ENCODE results near the gene GRAMD2B.
"Not testable (repeated sequence)": the region's sequence is repeated elsewhere in the genome, so short reads cannot be mapped to it uniquely, and the experiment has no call there.

GRAMD2B gene

DNA sequence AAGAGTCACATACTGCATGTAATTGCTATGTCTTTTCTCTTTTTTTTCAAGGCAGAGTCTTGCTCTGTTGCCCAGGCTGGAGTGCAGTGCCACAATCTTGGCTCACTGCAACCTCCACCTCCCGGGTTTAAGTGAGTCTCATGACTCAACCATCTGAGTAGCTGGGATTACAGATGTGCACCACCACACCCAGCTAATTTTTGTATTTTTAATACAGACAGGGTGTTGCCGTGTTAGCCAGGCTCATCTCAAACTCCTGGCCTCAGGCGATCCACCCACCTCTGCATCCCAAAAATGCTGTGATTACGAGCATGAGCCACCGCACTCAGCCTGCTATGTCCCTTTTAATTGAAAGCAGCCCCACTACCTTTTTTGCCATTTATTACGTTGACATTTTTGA lies 47.3 kb downstream of the GRAMD2B start:
- H3K4me1 Mint-ChIP-seq (ENCODE audit: low read depth); H3K4me3 Mint-ChIP-seq; H3K27ac Mint-ChIP-seq; H3K27me3 Mint-ChIP-seq; H3K9me3 Mint-ChIP-seq: not testable (repeated sequence)
- H3K36me3 Mint-ChIP-seq (ENCODE audit: low read depth) = peaks cover 34% of the 10 kb centered on the region

DNA sequence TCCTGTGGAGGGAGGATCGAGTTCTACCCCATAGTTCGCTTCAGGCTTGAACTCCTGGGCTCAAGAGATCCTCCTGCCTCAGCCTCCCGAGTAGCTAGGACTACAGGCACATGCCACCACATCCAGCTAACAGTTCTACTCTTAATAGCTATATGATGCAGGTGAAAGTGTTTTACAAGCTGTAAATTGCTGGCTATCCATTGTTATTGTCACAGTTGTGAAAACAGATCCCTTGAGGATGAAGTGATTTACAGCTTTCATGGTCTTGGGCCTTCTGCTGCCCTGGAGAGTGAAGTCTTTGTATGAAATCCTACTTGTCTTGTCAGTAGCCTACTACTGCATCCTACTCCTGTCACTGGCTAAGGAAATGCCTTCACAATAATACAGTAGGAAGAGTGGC lies 48.0 kb downstream of the GRAMD2B start:
- H3K4me1 Mint-ChIP-seq (ENCODE audit: low read depth) = peaks cover 5% of the 10 kb centered on the region
- no peaks in the 10 kb centered on the region for H3K27me3 Mint-ChIP-seq
- H3K9me3 Mint-ChIP-seq = no peaks in the 10 kb centered on the region
- no peak overlapping the region for H3K27ac Mint-ChIP-seq
- no peak overlapping the region for H3K4me3 Mint-ChIP-seq
- peaks cover 33% of the 10 kb centered on the region for H3K36me3 Mint-ChIP-seq (ENCODE audit: low read depth)

DNA sequence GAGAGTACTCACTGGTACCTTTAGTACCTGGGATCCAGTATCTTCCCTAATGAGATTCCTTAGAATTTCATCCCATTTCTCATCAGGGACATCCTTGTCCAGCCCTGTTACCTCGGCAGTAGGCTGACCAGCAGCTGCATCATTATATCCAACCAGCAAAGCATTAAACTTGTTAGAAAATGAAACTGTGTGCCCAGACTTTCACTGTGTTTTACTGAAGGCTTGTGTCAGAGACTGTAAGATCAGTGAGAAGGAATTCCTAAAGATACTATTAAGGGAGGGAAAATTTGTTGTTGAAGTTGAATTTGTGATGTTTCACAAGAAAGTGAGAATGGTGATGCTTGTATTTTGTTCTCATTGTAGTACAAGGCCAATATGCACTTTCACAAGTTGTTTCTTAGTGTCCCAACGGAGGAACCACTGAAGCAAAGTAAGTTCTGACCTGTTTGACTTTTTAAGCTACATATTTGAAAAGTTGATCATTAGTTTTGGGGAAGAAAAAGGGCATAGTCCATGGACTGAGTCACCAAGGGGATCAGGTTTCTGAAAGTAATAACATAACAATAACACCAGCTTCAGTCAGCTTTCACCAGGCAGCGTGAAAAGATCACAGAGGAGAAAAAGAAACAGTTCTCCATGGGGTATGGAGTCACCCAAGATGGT lies 48.8 kb downstream of the GRAMD2B start:
- no peak overlapping the region for H3K4me3 Mint-ChIP-seq
- H3K4me1 Mint-ChIP-seq (ENCODE audit: low read depth) = peaks cover 5% of the 10 kb centered on the region
- H3K36me3 Mint-ChIP-seq (ENCODE audit: low read depth) = peaks cover 35% of the 10 kb centered on the region
- no peaks in the 10 kb centered on the region for H3K9me3 Mint-ChIP-seq
- H3K27ac Mint-ChIP-seq = peak overlapping the region; percentile 34
- H3K27me3 Mint-ChIP-seq = no peaks in the 10 kb centered on the region

DNA sequence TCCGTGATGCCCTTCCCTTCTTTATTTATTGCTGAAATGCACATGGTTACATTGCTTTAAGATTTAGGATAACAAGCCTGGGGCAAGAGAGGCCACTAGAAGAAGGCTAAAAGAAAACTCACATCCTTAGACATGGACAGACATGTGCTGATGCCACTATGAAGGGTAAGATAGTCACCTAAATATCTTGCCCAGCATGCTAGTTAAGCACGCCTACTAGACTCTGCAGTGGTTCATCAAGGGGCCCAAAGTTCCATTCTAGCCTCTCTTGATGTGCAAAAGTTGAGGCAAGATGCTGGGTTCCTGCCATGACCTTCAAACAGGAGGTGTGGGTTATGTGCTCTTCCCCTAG lies 49.3 kb downstream of the GRAMD2B start:
- H3K4me1 Mint-ChIP-seq (ENCODE audit: low read depth) = peaks cover 5% of the 10 kb centered on the region
- H3K36me3 Mint-ChIP-seq (ENCODE audit: low read depth) = peaks cover 40% of the 10 kb centered on the region
- H3K27me3 Mint-ChIP-seq = no peaks in the 10 kb centered on the region
- peak overlapping the region; percentile 34 for H3K27ac Mint-ChIP-seq
- H3K4me3 Mint-ChIP-seq = no peak overlapping the region
- H3K9me3 Mint-ChIP-seq = no peaks in the 10 kb centered on the region

DNA sequence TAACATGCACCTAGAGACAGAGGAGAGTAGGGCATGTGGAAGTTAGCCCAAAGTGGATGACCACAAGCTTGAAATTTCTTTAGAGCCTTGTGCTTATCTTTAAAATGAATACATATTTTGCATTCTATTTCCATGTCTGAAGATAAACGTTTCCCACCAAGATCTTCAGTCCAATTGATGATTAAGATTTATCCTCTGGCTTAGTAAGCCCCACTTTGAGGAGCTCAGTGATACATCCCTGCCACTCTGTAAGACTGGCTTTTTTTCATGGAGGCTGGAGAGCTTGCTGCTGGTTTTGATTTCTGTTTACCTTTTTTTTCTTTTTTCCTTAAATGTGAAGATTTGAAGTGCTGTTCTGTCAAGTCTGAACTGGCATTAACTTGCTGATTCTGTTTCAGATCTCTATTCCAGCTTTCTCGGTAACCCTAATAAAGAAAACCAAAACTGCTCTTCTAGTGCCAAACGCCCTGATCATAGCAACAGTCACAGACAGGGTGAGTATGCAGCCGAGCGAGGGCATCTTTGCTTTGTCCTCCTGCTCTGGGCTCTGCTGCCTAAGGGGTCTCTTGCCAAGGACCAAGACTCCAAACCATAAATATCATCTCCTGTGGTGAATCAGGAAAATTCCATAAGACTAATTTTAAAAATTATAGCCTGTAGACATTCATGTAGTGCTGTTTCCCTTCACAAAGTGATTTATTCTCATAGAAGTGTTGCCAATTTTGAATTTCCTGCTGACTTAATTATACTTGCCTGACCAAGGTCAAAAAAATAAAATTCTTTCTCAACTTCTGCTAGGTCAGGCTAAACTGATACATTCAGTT lies 54.3 kb downstream of the GRAMD2B start:
- no peaks in the 10 kb centered on the region for H3K9me3 Mint-ChIP-seq
- H3K4me3 Mint-ChIP-seq = no peak overlapping the region
- no peaks in the 10 kb centered on the region for H3K4me1 Mint-ChIP-seq (ENCODE audit: low read depth)
- no peaks in the 10 kb centered on the region for H3K27me3 Mint-ChIP-seq
- H3K27ac Mint-ChIP-seq = no peak overlapping the region
- H3K36me3 Mint-ChIP-seq (ENCODE audit: low read depth) = peaks cover 42% of the 10 kb centered on the region

DNA sequence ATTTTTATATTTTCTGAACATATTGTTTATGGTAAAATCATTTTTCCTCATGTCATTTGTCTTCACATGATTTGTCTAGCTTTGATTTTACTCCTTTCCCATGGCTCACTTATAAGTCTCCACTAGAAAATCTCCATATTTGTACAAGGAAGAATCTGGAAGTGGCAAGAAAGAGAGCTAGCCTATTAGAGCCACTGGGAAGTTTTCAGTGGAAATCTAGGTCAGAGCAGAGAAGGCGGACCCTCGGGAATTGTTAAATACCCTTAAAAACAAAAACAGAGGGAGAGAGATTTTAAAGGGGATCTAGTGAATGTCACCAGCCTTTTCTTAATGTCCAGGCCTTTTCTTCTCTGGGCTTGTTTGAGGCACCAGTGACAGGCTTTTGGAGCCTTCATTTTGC lies 56.6 kb downstream of the GRAMD2B start:
- H3K4me1 Mint-ChIP-seq (ENCODE audit: low read depth) = no peaks in the 10 kb centered on the region
- no peaks in the 10 kb centered on the region for H3K9me3 Mint-ChIP-seq
- no peak overlapping the region for H3K4me3 Mint-ChIP-seq
- H3K27ac Mint-ChIP-seq = no peak overlapping the region
- H3K27me3 Mint-ChIP-seq = no peaks in the 10 kb centered on the region
- H3K36me3 Mint-ChIP-seq (ENCODE audit: low read depth) = peaks cover 49% of the 10 kb centered on the region

DNA sequence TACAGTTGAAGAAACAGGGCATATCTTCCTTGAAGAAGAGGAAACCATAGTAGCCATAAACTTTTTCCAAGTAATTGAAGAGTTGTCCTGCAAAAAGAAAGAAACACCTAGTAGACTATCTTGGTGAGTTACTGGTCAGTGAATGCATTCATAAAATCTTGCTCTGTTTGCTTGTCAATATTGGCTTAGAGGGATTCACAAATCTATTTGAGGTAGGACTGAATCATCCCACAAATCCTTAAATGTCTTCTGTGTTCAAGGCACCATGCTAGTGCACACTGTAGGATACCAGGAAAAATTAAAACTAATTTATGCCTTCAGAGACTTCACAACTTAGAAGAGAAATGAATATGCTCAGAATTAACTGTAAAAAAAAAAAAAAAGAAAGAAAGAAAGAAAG lies 57.6 kb downstream of the GRAMD2B start:
- peaks cover 51% of the 10 kb centered on the region for H3K36me3 Mint-ChIP-seq (ENCODE audit: low read depth)
- H3K4me1 Mint-ChIP-seq (ENCODE audit: low read depth) = no peaks in the 10 kb centered on the region
- H3K4me3 Mint-ChIP-seq = no peak overlapping the region
- H3K9me3 Mint-ChIP-seq = no peaks in the 10 kb centered on the region
- no peaks in the 10 kb centered on the region for H3K27me3 Mint-ChIP-seq
- H3K27ac Mint-ChIP-seq = no peak overlapping the region

DNA sequence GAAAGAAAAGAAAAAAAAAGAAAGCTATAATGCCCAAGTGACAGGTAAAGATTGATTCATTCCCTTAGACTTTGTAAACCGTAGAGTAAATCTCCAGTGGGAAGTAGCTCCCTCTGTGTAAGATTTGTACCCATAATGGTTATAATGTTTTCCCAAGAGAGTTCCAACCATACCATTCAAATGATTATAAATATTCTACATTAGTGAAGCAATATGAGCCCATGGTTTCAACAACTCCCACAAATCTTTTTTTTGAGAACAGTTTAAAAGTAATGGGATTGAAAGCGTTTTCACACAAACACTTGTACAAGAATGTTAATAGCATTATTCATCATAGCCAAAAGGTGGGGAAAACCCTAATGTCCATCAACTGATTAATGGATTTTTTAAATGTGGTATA lies 58.0 kb downstream of the GRAMD2B start:
- no peaks in the 10 kb centered on the region for H3K4me1 Mint-ChIP-seq (ENCODE audit: low read depth)
- no peaks in the 10 kb centered on the region for H3K9me3 Mint-ChIP-seq
- H3K27ac Mint-ChIP-seq = no peak overlapping the region
- H3K36me3 Mint-ChIP-seq (ENCODE audit: low read depth) = peaks cover 54% of the 10 kb centered on the region
- H3K27me3 Mint-ChIP-seq = no peaks in the 10 kb centered on the region
- no peak overlapping the region for H3K4me3 Mint-ChIP-seq

DNA sequence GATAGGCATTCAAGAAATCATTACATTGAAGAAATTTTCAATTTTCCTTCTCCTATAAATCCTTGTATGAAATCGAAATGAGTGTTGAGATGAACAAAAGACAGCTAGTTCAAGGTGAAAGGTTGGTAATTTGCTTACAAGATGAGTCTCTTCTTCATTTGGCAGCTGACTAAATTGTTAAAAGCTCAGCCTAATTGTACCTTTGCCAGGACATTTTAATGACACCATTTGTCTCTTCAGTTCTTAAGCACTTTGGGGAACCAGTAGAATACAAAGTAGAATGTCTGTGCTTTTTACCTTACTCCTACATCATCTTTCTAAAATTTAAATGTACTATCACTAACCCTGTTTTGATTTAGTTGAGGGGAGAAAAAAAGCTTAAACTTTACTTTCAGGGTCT lies 59.4 kb downstream of the GRAMD2B start:
- Mint-ChIP-seq H3K27me3 (no peaks in the 10 kb centered on the region), H3K9me3 (no peaks in the 10 kb centered on the region), H3K4me3 (no peak overlapping the region), H3K4me1 (ENCODE audit: low read depth) (no peaks in the 10 kb centered on the region), H3K36me3 (ENCODE audit: low read depth) (peaks cover 52% of the 10 kb centered on the region), H3K27ac (no peak overlapping the region)

DNA sequence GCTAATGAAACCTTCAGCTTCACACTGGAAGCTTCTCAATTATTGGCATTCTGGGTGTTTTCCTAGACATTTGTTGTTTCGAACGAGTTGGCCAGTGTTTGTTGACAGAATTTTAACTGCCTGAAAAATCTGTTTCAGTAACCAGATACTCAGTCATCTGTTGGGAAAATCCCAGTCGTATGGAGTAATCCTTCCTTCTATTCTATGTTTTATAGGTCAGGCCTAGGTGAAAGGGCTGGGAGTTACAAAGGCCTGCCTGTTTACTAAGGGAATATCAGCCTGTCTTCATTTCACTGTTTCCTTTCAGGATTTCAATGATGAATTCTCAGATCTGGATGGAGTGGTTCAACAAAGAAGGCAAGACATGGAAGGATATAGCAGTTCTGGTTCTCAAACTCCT lies 59.9 kb downstream of the GRAMD2B start:
- Mint-ChIP-seq H3K36me3 (ENCODE audit: low read depth) (peaks cover 55% of the 10 kb centered on the region), H3K4me3 (no peak overlapping the region), H3K9me3 (no peaks in the 10 kb centered on the region), H3K27me3 (no peaks in the 10 kb centered on the region), H3K4me1 (ENCODE audit: low read depth) (no peaks in the 10 kb centered on the region), H3K27ac (no peak overlapping the region)

DNA sequence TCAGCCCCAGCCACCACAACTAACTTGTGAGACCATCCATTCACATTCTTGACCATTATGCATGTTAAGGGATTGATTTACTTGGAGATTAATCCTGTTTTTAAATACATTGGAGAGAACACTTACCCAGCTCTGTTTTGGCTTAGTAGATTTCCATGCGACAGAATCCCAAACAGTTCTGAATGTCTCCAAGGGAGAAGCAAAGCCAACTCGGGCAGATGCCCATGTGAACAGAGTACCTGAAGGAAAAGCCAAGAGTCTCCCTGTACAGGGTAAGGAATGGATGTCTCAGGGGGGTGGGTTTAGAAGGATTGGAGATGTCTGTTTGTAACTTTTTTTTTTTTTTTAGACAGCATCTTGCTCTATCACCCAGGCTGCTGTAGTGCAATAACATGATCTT lies 61.0 kb downstream of the GRAMD2B start:
- Mint-ChIP-seq H3K27ac (no peak overlapping the region), H3K4me3 (no peak overlapping the region), H3K4me1 (ENCODE audit: low read depth) (no peaks in the 10 kb centered on the region), H3K36me3 (ENCODE audit: low read depth) (peaks cover 58% of the 10 kb centered on the region), H3K27me3 (no peaks in the 10 kb centered on the region), H3K9me3 (no peaks in the 10 kb centered on the region)

DNA sequence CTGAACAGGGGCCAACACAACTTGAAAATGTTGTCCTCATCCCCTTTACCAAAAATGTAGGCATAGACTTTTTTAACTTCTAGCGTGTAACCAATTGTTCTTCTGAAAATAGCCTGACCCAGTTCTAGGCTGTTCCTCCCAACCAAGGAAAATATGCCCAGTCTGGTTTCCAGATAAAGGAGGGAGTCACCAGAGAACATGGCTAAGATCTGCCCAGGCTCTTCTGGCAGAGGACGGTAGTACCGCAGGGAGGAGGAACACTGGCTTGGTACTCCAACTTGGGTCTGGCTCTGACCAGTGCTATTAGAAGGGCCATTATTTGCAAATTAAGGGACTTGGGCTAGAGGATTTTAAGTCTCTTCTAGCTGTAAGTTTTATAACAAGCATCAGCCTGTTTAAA lies 63.1 kb downstream of the GRAMD2B start:
- H3K9me3 Mint-ChIP-seq = no peaks in the 10 kb centered on the region
- no peaks in the 10 kb centered on the region for H3K27me3 Mint-ChIP-seq
- peaks cover 66% of the 10 kb centered on the region for H3K36me3 Mint-ChIP-seq (ENCODE audit: low read depth)
- no peaks in the 10 kb centered on the region for H3K4me1 Mint-ChIP-seq (ENCODE audit: low read depth)
- no peak overlapping the region for H3K27ac Mint-ChIP-seq
- no peak overlapping the region for H3K4me3 Mint-ChIP-seq

DNA sequence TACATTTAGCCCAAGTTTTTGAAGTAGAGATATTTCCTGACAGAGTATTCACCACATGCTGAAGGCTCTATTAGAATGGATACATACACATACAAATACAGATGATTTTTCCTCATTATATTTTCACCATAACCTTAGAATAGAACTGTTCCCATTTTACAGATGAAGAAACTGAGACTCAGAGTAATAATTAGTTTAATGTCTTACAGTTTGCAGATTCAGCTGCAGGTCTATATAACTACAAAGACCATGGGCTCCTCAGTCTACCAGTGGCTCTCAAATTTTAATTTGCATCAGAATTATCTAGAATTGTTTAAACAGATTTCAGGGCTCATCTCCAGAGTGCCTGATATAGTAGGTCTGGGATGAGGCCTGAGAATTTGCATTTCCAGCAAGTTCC lies 64.4 kb downstream of the GRAMD2B start:
- Mint-ChIP-seq H3K4me1 (ENCODE audit: low read depth) (no peaks in the 10 kb centered on the region), H3K9me3 (no peaks in the 10 kb centered on the region), H3K27ac (no peak overlapping the region), H3K4me3 (no peak overlapping the region), H3K27me3 (no peaks in the 10 kb centered on the region), H3K36me3 (ENCODE audit: low read depth) (peaks cover 68% of the 10 kb centered on the region)

DNA sequence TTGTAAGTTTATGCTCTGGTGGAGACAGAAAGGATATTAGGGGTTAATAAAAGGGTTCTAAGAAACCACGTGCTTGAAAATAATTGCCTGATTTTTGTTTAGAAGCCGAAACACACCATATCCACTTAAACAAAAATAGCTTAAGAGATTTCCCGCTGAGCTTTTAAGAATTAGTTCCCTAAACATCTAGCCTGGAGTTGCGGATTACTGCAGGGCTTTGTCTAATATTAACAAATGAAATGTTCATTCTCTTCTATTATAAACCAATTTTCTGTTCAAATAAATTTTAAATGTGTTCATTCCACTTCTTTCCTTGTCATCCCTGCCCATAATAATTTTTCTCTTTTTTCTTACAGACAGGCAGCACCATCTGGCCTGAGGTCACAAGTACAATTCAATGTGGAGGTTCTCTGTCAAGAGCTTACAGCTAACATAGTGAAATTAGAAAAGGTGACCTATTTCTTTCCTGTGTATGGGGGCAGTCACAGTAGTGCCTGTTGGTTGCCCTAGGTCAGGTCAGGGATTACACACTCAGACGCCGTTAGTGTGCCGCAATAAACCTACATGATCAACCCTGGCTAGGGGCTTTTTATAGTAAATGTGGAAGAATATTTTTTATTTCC lies 65.3 kb downstream of the GRAMD2B start:
- Mint-ChIP-seq H3K27me3 (no peaks in the 10 kb centered on the region), H3K9me3 (no peaks in the 10 kb centered on the region), H3K27ac (no peak overlapping the region), H3K36me3 (ENCODE audit: low read depth) (peaks cover 66% of the 10 kb centered on the region), H3K4me3 (no peak overlapping the region), H3K4me1 (ENCODE audit: low read depth) (no peaks in the 10 kb centered on the region)

DNA sequence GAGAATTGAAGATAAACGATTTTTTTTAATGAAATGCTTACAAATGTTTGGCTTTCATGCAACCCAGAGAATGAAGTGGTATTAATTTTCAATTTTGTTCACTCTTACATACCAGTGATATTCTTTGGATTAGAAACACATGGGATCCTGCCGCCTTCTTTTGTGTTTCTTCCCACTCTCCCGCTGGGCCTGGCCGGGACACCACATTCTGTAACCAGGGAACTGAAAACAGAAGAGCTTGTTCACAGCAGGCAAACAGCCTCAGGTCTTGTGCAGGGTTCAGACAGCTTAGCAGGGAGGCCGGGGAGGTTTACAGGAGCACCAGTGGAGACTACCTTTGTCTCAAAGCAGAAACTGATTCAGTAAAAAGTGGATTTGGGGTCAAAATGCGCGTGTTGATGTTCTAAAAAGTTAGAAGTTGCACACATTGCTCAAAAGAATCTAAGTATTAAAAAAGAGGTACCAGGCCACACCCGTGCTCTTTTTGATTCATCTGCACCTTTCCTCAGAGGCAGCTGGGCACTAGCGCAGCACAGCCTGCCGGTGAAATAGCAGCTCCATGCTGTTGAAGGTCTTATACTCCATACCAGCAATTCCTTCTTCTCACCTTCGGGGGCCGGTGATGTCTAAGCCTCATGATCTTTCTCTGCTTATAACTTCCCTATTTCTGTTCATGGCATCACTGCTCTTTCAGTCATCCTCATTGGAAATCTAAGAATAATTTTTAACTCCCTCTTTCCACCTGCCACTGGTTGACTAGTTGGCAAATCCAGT lies 67.1 kb downstream of the GRAMD2B start:
- Mint-ChIP-seq H3K36me3 (ENCODE audit: low read depth) (peaks cover 61% of the 10 kb centered on the region), H3K4me1 (ENCODE audit: low read depth) (no peaks in the 10 kb centered on the region), H3K9me3 (no peaks in the 10 kb centered on the region), H3K4me3 (no peak overlapping the region), H3K27me3 (no peaks in the 10 kb centered on the region), H3K27ac (no peak overlapping the region)
